OCI-LY1 (cell line): Measurements from ENCODE around the gene PPP2R2B.

Experiments used
- H2AFZ ChIP-seq: fragments of 200-600 bp; sonication (generic), shearing (Covaris generic); 2 replicates; pipeline ENCODE4 v1.6.0; 2014; ENCODE audit warnings: antibody characterized with exemption, mild to moderate bottlenecking, low read length
- H3F3A ChIP-seq: fragments of 200-600 bp; sonication (generic), shearing (Covaris generic); 2 replicates; pipeline ENCODE4 v1.6.0; 2014; ENCODE audit warnings: mild to moderate bottlenecking, antibody characterized with exemption, low read length, moderate library complexity; ENCODE audit not compliant: insufficient read depth
- H3K27ac ChIP-seq: fragments of 200-600 bp; sonication (generic); 2 replicates; pipeline ENCODE4 v1.5.1; 2014; ENCODE audit warnings: low read length, mixed run types, mild to moderate bottlenecking, low read depth; ENCODE audit not compliant: poor library complexity, severe bottlenecking
- H3K27me3 ChIP-seq: fragments of 200-600 bp; sonication (generic); 2 replicates; pipeline ENCODE4 v1.6.0; 2014; ENCODE audit warnings: antibody characterized with exemption, mild to moderate bottlenecking, low read length, moderate library complexity; ENCODE audit not compliant: insufficient read depth
- H3K36me3 ChIP-seq: fragments of 200-600 bp; sonication (generic); 2 replicates; pipeline ENCODE4 v1.6.1; 2014; ENCODE audit warnings: mild to moderate bottlenecking, antibody characterized with exemption, low read length, moderate library complexity, mixed read lengths; ENCODE audit not compliant: insufficient read depth
- H3K4me1 ChIP-seq: fragments of 200-600 bp; sonication (generic); 2 replicates; pipeline ENCODE4 v1.5.1; 2014; ENCODE audit warnings: mild to moderate bottlenecking, low read length, moderate library complexity; ENCODE audit not compliant: insufficient read depth, severe bottlenecking
- H3K4me2 ChIP-seq: fragments of 200-600 bp; sonication (generic), shearing (Covaris generic); 2 replicates; pipeline ENCODE4 v1.6.1; 2014; ENCODE audit warnings: low read length
- H3K4me3 ChIP-seq: fragments of 200-600 bp; sonication (generic); 2 replicates; pipeline ENCODE4 v1.5.1; 2014; ENCODE audit warnings: low read length, low read depth, mild to moderate bottlenecking, mixed read lengths; ENCODE audit not compliant: poor library complexity, severe bottlenecking
- H3K79me2 ChIP-seq: fragments of 200-600 bp; shearing (Covaris generic); 2 replicates; pipeline ENCODE4 v1.6.1; 2016; ENCODE audit warnings: mixed run types, low read length, mixed read lengths; ENCODE audit not compliant: insufficient read depth
- H3K9ac ChIP-seq: fragments of 200-600 bp; sonication (generic), shearing (Covaris generic); 2 replicates; pipeline ENCODE4 v1.6.1; 2014; ENCODE audit warnings: mild to moderate bottlenecking, low read length, mixed read lengths
- H3K9me2 ChIP-seq: fragments of 200-600 bp; sonication (generic), shearing (Covaris generic); 2 replicates; pipeline ENCODE4 v1.6.1; 2014; ENCODE audit warnings: low read depth, mild to moderate bottlenecking, low read length, mixed read lengths
- H3K9me3 ChIP-seq: fragments of 200-600 bp; shearing (Covaris generic); 2 replicates; pipeline ENCODE4 v1.6.1; 2014; ENCODE audit warnings: low read length, mixed read lengths
- H4K20me1 ChIP-seq: fragments of 200-600 bp; sonication (generic), shearing (Covaris generic); 2 replicates; pipeline ENCODE4 v1.6.0; 2016; ENCODE audit warnings: mild to moderate bottlenecking, low read length; ENCODE audit not compliant: insufficient read depth
- EZH2 ChIP-seq: fragments of 200-600 bp; sonication (generic), shearing (Covaris generic); IDR thresholded peaks from 2 replicates; pipeline ENCODE4 v1.8.0; 2017; ENCODE audit warnings: borderline replicate concordance, mixed run types, mild to moderate bottlenecking, antibody characterized with exemption, low read length, moderate library complexity, mixed read lengths
- TF ChIP-seq, protein P1 (sequence below): fragments of 200-600 bp; sonication (generic), shearing (Covaris generic); IDR thresholded peaks from 2 replicates; pipeline ENCODE4 v1.5.1; 2017; ENCODE audit warnings: mild to moderate bottlenecking, antibody characterized with exemption, low read length, moderate library complexity, mixed read lengths

Gene PPP2R2B

DNA sequence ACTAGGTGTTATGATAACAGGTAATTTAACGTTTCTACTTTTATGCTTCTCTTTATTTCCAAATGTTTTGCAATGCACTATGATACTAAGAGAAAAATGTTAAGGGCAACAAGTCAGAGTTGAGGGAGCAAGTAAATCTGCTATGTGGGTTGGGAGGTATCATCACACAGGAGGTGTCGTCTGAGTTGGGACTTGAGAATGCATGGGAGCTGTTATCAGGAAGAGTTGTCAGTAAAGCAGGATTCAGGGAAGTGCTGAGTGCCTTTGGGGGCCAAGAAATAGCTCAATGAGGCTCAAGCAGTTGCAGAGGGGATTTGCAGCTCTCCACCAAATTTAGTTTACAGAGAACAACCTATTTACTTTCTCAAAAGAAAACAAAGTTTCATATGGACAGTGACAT, 108.0 kb downstream of the PPP2R2B start:
- Histone ChIP-seq H3K4me3 (no peak overlapping the region), H3K36me3 (no peaks in the 10 kb centered on the region), H3K27ac (no peak overlapping the region), H3K9me2 (no peaks in the 10 kb centered on the region), H4K20me1 (no peaks in the 10 kb centered on the region), H3K9me3 (no peaks in the 10 kb centered on the region), H3K9ac (no peak overlapping the region), H3K4me2 (no peak overlapping the region), H3K27me3 (no peaks in the 10 kb centered on the region), H3F3A (no peaks in the 10 kb centered on the region), H3K4me1 (no peaks in the 10 kb centered on the region), H2AFZ (no peak overlapping the region), H3K79me2 (no peaks in the 10 kb centered on the region)
- no peak for TF ChIP-seq EZH2
- TF ChIP-seq, protein P1, sequence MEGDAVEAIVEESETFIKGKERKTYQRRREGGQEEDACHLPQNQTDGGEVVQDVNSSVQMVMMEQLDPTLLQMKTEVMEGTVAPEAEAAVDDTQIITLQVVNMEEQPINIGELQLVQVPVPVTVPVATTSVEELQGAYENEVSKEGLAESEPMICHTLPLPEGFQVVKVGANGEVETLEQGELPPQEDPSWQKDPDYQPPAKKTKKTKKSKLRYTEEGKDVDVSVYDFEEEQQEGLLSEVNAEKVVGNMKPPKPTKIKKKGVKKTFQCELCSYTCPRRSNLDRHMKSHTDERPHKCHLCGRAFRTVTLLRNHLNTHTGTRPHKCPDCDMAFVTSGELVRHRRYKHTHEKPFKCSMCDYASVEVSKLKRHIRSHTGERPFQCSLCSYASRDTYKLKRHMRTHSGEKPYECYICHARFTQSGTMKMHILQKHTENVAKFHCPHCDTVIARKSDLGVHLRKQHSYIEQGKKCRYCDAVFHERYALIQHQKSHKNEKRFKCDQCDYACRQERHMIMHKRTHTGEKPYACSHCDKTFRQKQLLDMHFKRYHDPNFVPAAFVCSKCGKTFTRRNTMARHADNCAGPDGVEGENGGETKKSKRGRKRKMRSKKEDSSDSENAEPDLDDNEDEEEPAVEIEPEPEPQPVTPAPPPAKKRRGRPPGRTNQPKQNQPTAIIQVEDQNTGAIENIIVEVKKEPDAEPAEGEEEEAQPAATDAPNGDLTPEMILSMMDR: no peak

DNA sequence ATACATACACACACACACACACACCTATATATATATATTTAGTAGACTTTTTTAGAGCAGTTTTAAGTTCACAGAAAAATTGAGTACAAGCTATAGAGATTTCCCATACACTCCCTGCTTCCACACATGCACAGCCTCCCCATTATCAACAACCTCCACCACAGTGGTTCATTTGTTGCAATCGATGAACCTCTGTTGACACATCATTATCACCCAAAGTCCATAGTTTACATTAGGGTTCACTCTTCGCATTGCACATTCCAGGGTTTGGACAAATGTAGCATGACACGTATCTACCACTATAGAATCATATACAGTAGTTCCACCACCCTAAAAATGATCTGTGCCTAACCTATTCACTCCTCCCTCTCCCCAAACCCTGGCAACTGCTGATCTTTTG, 111.0 kb downstream of the PPP2R2B start:
- TF ChIP-seq, protein P1: no peak
- TF ChIP-seq EZH2: no peak
- Histone ChIP-seq H3K79me2 (no peaks in the 10 kb centered on the region), H2AFZ (no peak overlapping the region), H3F3A (no peaks in the 10 kb centered on the region), H3K4me1 (no peaks in the 10 kb centered on the region), H3K36me3 (no peaks in the 10 kb centered on the region), H3K4me2 (no peak overlapping the region), H3K4me3 (no peak overlapping the region), H3K27me3 (no peaks in the 10 kb centered on the region), H3K27ac (no peak overlapping the region), H4K20me1 (no peaks in the 10 kb centered on the region), H3K9ac (no peak overlapping the region), H3K9me3 (no peaks in the 10 kb centered on the region), H3K9me2 (no peaks in the 10 kb centered on the region)

DNA sequence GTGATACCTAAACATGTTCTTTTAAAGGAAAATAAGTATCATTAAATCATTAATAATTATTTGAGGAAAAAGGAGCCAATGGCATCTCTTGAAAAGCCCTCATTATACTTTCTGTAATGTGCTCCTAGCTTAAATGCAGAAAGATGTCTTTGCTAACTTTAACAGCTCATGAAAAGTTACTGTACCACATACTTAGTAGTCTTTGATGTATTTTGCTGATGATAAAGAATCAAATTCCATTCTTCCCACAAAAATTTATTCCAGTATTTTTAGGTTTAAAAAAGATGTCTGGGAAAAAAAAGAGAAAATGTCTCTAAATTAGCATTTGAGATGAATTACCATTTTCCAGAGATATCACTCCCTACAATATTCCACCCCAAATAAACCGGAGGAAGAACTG, 112.5 kb downstream of the PPP2R2B start:
- H3K27me3 ChIP-seq: no peaks in the 10 kb centered on the region
- TF ChIP-seq EZH2: no peak
- TF ChIP-seq, protein P1: no peak
- no peak overlapping the region for H3K4me3 ChIP-seq
- no peaks in the 10 kb centered on the region for H3K9me2 ChIP-seq
- H3K4me2 ChIP-seq: no peak overlapping the region
- no peak overlapping the region for H3K9ac ChIP-seq
- no peaks in the 10 kb centered on the region for H3K36me3 ChIP-seq
- H3K27ac ChIP-seq: no peak overlapping the region
- no peaks in the 10 kb centered on the region for H3K9me3 ChIP-seq
- H3K4me1 ChIP-seq: no peaks in the 10 kb centered on the region
- no peaks in the 10 kb centered on the region for H4K20me1 ChIP-seq
- H3F3A ChIP-seq: no peaks in the 10 kb centered on the region
- H3K79me2 ChIP-seq: no peaks in the 10 kb centered on the region
- no peak overlapping the region for H2AFZ ChIP-seq
